Keratinocyte (primary cell): Measurements from ENCODE around the gene TIAM1. TPM values are rescaled to one million over a fixed set of nuclear protein-coding genes. Genes with fewer than 3 reads are reported as not detected.

Source experiments
- DNase-seq: peaks from one replicate; pipeline ENCODE4 v3.0.0-alpha.2; 2011; ENCODE audit warnings: low read depth, missing footprints, low spot score
- FAIRE-seq: peaks from 2 replicates; lab custom pipeline; 2011; peaks lifted over from hg19 to GRCh38; lab: Jason Lieb, UNC
- H2AFZ ChIP-seq: 2 replicates; pipeline ENCODE4 v1.6.0; 2012; ENCODE audit warnings: low read length, control low read depth, inconsistent platforms; ENCODE audit not compliant: control insufficient read depth
- H3K27ac ChIP-seq: 2 replicates; pipeline ENCODE4 v1.5.1; 2011; ENCODE audit warnings: low read length; ENCODE audit not compliant: control insufficient read depth, insufficient read depth
- H3K27me3 ChIP-seq: 3 replicates; pipeline ENCODE4 v1.6.0; 2011; ENCODE audit warnings: low read length; ENCODE audit not compliant: control insufficient read depth, insufficient read depth; ENCODE audit errors: extremely low read depth
- H3K36me3 ChIP-seq, 2 experiments: 2 replicates in 1 of 2; 3 replicates in 1 of 2; pipeline ENCODE4 v1.5.1; 2011; ENCODE audit warnings: low read length in 2 of 2, mild to moderate bottlenecking in 1 of 2; ENCODE audit not compliant: control insufficient read depth in 2 of 2, insufficient read depth in 2 of 2; ENCODE audit errors: extremely low read depth in 1 of 2
- H3K4me1 ChIP-seq: 3 replicates; pipeline ENCODE4 v1.5.1; 2011; ENCODE audit warnings: low read length; ENCODE audit not compliant: control insufficient read depth, insufficient read depth; ENCODE audit errors: extremely low read depth
- H3K4me2 ChIP-seq: 3 replicates; pipeline ENCODE4 v1.6.0; 2011; ENCODE audit warnings: low read depth, low read length; ENCODE audit not compliant: control insufficient read depth, insufficient read depth; ENCODE audit errors: extremely low read depth
- H3K4me3 ChIP-seq, 3 experiments: fragments of 200-600 bp in 1 of 3; sonication (generic) in 1 of 3; 2 replicates in 2 of 3; 3 replicates in 1 of 3; pipeline ENCODE4 v1.5.1; 2011 to 2016; ENCODE audit warnings: low read length in 3 of 3, mild to moderate bottlenecking in 3 of 3, control low read depth in 2 of 3, inconsistent platforms in 1 of 3, low read depth in 1 of 3, mixed read lengths in 1 of 3, mixed run types in 1 of 3, moderate library complexity in 1 of 3; ENCODE audit not compliant: control insufficient read depth in 2 of 3, insufficient read depth in 2 of 3; ENCODE audit errors: extremely low read depth in 1 of 3
- H3K79me2 ChIP-seq: 2 replicates; pipeline ENCODE4 v1.6.0; 2012; ENCODE audit warnings: low read length; ENCODE audit not compliant: control insufficient read depth, insufficient read depth
- H3K9ac ChIP-seq: 3 replicates; pipeline ENCODE4 v1.6.0; 2011; ENCODE audit warnings: low read length; ENCODE audit not compliant: control insufficient read depth, insufficient read depth; ENCODE audit errors: extremely low read depth
- H3K9me1 ChIP-seq: 3 replicates; pipeline ENCODE4 v1.6.0; 2011; ENCODE audit warnings: low read length; ENCODE audit not compliant: control insufficient read depth, insufficient read depth; ENCODE audit errors: extremely low read depth
- H3K9me3 ChIP-seq: 2 replicates; pipeline ENCODE4 v1.5.1; 2012; ENCODE audit warnings: low read depth, low read length; ENCODE audit not compliant: control insufficient read depth
- H4K20me1 ChIP-seq: 3 replicates; pipeline ENCODE4 v1.6.0; 2011; ENCODE audit warnings: low read length; ENCODE audit not compliant: control insufficient read depth, insufficient read depth; ENCODE audit errors: extremely low read depth
- EZH2 ChIP-seq: IDR thresholded peaks from one replicate; pipeline ENCODE4 v1.6.1; 2012; ENCODE audit warnings: inconsistent platforms, mild to moderate bottlenecking, low read length, moderate library complexity
- dilution Hi-C: fragments of 300-500 bp; cut with MboI; formaldehyde crosslinking; loops from one replicate; pipeline ENCODE4 v1.7.0; 2020; ENCODE audit warnings: low sequenced_read_pairs; ENCODE audit not compliant: extremely low pct_ligation_motif_present
- polyA plus RNA-seq, 5 experiments: library from polyadenylated mRNA; depleted of rRNA in 3 of 5; stranded (reverse) in 3 of 5; stranded (forward) in 1 of 5; unstranded in 1 of 5; fragments of >200 nt; gene quantifications; 1 replicate in 1 of 5; 2 replicates in 3 of 5; 3 replicates in 1 of 5; pipeline versions ENCODE4 v1.2.1 to v1.2.3, GENCODE V29; 2011 to 2012; ENCODE audit warnings: missing spikeins in 2 of 5, low read depth in 1 of 5, low replicate concordance in 1 of 5
- TF ChIP-seq, protein P1 (sequence below), 3 experiments: IDR thresholded peaks in 1 of 3; conservative IDR thresholded peaks in 1 of 3; optimal IDR thresholded peaks in 1 of 3; 2 replicates in 2 of 3; 3 replicates in 1 of 3; pipeline versions ENCODE3 to v1.5.1; 2011; ENCODE audit warnings: low read length in 3 of 3, mild to moderate bottlenecking in 3 of 3, moderate library complexity in 2 of 3, control low read depth in 1 of 3, inconsistent platforms in 1 of 3; ENCODE audit not compliant: insufficient read depth in 2 of 3; ENCODE audit errors: extremely low read depth in 1 of 3

Gene TIAM1
- polyA plus RNA-seq, 1 donor (not counting 4 experiments of a cell fraction or from before 2014, with no cell fraction given): 8.3 TPM

GRCh38 chr21:31128234-31128633 is 215.8 kb downstream of the TIAM1 start:
- no peaks in the 10 kb centered on the region for H3K9me3 ChIP-seq
- no peak for TF ChIP-seq EZH2
- no peak overlapping the region for H3K27ac ChIP-seq
- H3K4me2 ChIP-seq: no peak overlapping the region
- H3K4me1 ChIP-seq: no peaks in the 10 kb centered on the region
- no peak overlapping the region for H3K4me3 ChIP-seq
- FAIRE-seq (no peak), DNase-seq (no peak)
- H3K27me3 ChIP-seq: no peaks in the 10 kb centered on the region
- no peaks in the 10 kb centered on the region for H4K20me1 ChIP-seq
- dilution Hi-C loops: no loop called here
- H3K9ac ChIP-seq: no peak overlapping the region
- H3K79me2 ChIP-seq: no peaks in the 10 kb centered on the region
- H2AFZ ChIP-seq: no peak overlapping the region
- peaks cover 0 to 5% of the 10 kb centered on the region in 2 experiments for H3K36me3 ChIP-seq
- H3K9me1 ChIP-seq: no peaks in the 10 kb centered on the region

DNA sequence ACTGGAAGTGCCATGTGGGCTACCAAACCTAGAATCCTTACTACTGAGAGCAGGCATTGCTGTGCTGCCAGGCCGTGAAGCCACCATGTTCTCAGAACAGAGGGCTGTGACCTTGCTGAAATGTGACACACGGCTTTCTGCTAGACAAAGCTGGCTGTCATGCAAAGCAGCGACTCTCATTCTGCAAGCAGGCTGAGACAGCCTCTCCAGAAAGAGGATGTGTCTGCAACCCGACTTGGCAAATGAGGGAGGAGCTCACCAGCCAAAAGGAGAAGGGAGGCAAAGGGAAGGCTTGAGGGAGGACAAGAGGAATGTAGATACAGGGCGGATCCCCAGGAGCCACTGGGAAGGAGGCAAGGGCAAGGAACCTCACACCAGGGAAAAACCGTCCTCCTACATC is 220.1 kb downstream of the TIAM1 start:
- no peak overlapping the region for H3K9ac ChIP-seq
- FAIRE-seq (no peak), DNase-seq (no peak)
- no peaks in the 10 kb centered on the region for H3K79me2 ChIP-seq
- no peak overlapping the region for H2AFZ ChIP-seq
- no peaks in the 10 kb centered on the region for H3K9me3 ChIP-seq
- peaks cover 3 to 4% of the 10 kb centered on the region in 2 experiments for H3K36me3 ChIP-seq
- H3K27me3 ChIP-seq: no peaks in the 10 kb centered on the region
- no peaks in the 10 kb centered on the region for H4K20me1 ChIP-seq
- no peak for TF ChIP-seq EZH2
- TF ChIP-seq, protein P1, sequence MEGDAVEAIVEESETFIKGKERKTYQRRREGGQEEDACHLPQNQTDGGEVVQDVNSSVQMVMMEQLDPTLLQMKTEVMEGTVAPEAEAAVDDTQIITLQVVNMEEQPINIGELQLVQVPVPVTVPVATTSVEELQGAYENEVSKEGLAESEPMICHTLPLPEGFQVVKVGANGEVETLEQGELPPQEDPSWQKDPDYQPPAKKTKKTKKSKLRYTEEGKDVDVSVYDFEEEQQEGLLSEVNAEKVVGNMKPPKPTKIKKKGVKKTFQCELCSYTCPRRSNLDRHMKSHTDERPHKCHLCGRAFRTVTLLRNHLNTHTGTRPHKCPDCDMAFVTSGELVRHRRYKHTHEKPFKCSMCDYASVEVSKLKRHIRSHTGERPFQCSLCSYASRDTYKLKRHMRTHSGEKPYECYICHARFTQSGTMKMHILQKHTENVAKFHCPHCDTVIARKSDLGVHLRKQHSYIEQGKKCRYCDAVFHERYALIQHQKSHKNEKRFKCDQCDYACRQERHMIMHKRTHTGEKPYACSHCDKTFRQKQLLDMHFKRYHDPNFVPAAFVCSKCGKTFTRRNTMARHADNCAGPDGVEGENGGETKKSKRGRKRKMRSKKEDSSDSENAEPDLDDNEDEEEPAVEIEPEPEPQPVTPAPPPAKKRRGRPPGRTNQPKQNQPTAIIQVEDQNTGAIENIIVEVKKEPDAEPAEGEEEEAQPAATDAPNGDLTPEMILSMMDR (optimal IDR thresholded peaks at IDR 0.05 in 1 of 3, IDR thresholded peaks at IDR 0.05 in 1 of 3, conservative IDR thresholded peaks at IDR 0.05 in 1 of 3; ENCODE audit: extremely low read depth in 1 of 3, insufficient read depth in 2 of 3, low read length in 3 of 3): no peak
- H3K4me1 ChIP-seq: no peaks in the 10 kb centered on the region
- no peak overlapping the region for H3K4me3 ChIP-seq
- no peak overlapping the region for H3K27ac ChIP-seq
- dilution Hi-C loops: no loop called here
- no peak overlapping the region for H3K4me2 ChIP-seq
- H3K9me1 ChIP-seq: no peaks in the 10 kb centered on the region

DNA sequence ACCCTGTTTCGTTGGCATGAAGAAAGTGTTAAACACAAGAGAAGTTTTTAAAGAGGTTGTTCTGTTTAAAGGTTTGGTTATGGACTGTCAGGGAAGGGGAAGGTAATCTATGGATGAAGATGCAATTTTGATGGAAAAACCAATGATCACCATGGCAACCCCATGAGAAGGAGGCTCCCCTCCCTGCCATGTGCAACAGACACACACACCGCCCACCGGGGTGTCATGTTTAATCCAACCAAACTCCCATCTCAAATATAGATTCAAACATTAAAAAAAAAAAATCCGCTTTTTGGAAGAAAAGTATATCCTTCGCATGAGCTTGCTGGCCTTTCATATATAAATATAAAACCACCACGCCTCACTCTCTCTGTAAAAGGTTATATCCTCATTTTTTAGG is 224.9 kb downstream of the TIAM1 start:
- Histone ChIP-seq H3K9me3 (no peaks in the 10 kb centered on the region), H3K4me2 (no peak overlapping the region), H4K20me1 (no peaks in the 10 kb centered on the region), H3K9ac (no peak overlapping the region), H3K4me1 (peaks cover 12% of the 10 kb centered on the region), H2AFZ (no peak overlapping the region), H3K4me3 (no peak overlapping the region), H3K79me2 (no peaks in the 10 kb centered on the region), H3K27me3 (no peaks in the 10 kb centered on the region), H3K9me1 (no peaks in the 10 kb centered on the region), H3K27ac (no peak overlapping the region), H3K36me3 (peaks cover 3 to 4% of the 10 kb centered on the region in 2 experiments)
- DNase-seq (no peak), FAIRE-seq (no peak)
- no peak for TF ChIP-seq EZH2
- TF ChIP-seq, protein P1 (optimal IDR thresholded peaks at IDR 0.05 in 1 of 3, IDR thresholded peaks at IDR 0.05 in 1 of 3, conservative IDR thresholded peaks at IDR 0.05 in 1 of 3; ENCODE audit: extremely low read depth in 1 of 3, insufficient read depth in 2 of 3, low read length in 3 of 3): no peak
- dilution Hi-C loops: no loop called here
